ENCODE results near the gene MYRIP.

MYRIP gene

DNA sequence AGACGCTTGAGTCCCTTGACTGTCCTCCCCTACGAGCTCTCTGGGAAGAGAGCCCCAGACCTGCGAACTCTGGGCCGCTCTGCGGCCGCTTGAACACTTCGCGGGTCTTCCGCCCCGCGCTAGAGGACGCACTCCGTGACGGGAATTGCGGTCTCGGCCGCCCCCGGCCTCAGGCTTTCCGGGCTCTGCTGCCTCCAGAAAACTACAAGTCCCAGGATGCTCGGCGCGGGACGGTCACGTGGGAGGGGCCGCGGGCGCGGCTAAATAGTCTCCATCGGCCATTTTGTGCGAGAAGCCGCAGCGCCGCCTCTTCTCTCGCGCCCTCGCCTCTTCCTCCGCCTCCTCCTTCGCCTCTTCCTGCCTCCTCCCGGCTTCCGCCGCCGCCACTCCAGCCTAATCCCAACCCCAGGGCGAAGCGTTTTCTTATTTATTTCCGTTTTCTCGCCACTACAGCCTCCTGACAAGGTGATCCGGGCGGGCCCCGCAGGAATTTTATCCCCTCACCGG is 500.1 kb downstream of the MYRIP start, which contains the start of gene EIF1B:
TSS of gene EIF1B (plus strand) at position 290 of the 507 bp plus-strand sequence. CDS start 235 bp downstream, outside the sequence.
- in situ Hi-C loops (cut with HindIII; ENCODE audit: low sequenced_read_pairs) = no loop called here

Data from DLD1 (cell line).